Measurements from ENCODE around the gene MEP1A. TPM values are rescaled to one million over a fixed set of nuclear protein-coding genes. Genes with fewer than 3 reads are reported as not detected.
"Not testable (repeated sequence)": the region's sequence is repeated elsewhere in the genome, so short reads cannot be mapped to it uniquely, and the experiment has no call there.

Gene MEP1A, protein sequence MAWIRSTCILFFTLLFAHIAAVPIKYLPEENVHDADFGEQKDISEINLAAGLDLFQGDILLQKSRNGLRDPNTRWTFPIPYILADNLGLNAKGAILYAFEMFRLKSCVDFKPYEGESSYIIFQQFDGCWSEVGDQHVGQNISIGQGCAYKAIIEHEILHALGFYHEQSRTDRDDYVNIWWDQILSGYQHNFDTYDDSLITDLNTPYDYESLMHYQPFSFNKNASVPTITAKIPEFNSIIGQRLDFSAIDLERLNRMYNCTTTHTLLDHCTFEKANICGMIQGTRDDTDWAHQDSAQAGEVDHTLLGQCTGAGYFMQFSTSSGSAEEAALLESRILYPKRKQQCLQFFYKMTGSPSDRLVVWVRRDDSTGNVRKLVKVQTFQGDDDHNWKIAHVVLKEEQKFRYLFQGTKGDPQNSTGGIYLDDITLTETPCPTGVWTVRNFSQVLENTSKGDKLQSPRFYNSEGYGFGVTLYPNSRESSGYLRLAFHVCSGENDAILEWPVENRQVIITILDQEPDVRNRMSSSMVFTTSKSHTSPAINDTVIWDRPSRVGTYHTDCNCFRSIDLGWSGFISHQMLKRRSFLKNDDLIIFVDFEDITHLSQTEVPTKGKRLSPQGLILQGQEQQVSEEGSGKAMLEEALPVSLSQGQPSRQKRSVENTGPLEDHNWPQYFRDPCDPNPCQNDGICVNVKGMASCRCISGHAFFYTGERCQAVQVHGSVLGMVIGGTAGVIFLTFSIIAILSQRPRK
- not detected in 3 replicates for total RNA-seq
- long read RNA-seq = 0 reads

- Mint-ChIP-seq H3K4me1 (ENCODE audit: low read depth) (no peaks in the 10 kb centered on the region), H3K36me3 (ENCODE audit: low read depth) (no peaks in the 10 kb centered on the region), H3K9me3 (ENCODE audit: low read depth) (no peaks in the 10 kb centered on the region), H3K27me3 (ENCODE audit: low read depth) (peaks cover 5% of the 10 kb centered on the region), H3K4me3 (ENCODE audit: unreplicated experiment) (no peak within 1 kb of the TSS), H3K27ac (ENCODE audit: unreplicated experiment) (no peak within 1 kb of the TSS)
- DNase-seq (ENCODE audit: low spot score) = no peak
- TF ChIP-seq, protein P1, sequence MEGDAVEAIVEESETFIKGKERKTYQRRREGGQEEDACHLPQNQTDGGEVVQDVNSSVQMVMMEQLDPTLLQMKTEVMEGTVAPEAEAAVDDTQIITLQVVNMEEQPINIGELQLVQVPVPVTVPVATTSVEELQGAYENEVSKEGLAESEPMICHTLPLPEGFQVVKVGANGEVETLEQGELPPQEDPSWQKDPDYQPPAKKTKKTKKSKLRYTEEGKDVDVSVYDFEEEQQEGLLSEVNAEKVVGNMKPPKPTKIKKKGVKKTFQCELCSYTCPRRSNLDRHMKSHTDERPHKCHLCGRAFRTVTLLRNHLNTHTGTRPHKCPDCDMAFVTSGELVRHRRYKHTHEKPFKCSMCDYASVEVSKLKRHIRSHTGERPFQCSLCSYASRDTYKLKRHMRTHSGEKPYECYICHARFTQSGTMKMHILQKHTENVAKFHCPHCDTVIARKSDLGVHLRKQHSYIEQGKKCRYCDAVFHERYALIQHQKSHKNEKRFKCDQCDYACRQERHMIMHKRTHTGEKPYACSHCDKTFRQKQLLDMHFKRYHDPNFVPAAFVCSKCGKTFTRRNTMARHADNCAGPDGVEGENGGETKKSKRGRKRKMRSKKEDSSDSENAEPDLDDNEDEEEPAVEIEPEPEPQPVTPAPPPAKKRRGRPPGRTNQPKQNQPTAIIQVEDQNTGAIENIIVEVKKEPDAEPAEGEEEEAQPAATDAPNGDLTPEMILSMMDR (IDR thresholded peaks at IDR 0.05) = no peak
Observed at GRCh38 chr6:46793138-46793537, at the start of gene MEP1A. MEP1A (plus strand) TSS chr6:46793389; CDS start chr6:46793399, 10 bp downstream.

- no peak for DNase-seq (ENCODE audit: low spot score)
- TF ChIP-seq, protein P1 (IDR thresholded peaks at IDR 0.05) = no peak
- H3K36me3 Mint-ChIP-seq (ENCODE audit: low read depth) = peaks cover 2% of the 10 kb centered on the region
- no peak overlapping the region for H3K27ac Mint-ChIP-seq (ENCODE audit: unreplicated experiment)
- H3K4me3 Mint-ChIP-seq (ENCODE audit: unreplicated experiment) = no peak overlapping the region
- H3K9me3 Mint-ChIP-seq (ENCODE audit: low read depth) = no peaks in the 10 kb centered on the region
- peaks cover 22% of the 10 kb centered on the region for H3K27me3 Mint-ChIP-seq (ENCODE audit: low read depth)
- no peaks in the 10 kb centered on the region for H3K4me1 Mint-ChIP-seq (ENCODE audit: low read depth)
Observed at GRCh38 chr6:46743425-46744158, 49.6 kb upstream of the MEP1A start.

DNA sequence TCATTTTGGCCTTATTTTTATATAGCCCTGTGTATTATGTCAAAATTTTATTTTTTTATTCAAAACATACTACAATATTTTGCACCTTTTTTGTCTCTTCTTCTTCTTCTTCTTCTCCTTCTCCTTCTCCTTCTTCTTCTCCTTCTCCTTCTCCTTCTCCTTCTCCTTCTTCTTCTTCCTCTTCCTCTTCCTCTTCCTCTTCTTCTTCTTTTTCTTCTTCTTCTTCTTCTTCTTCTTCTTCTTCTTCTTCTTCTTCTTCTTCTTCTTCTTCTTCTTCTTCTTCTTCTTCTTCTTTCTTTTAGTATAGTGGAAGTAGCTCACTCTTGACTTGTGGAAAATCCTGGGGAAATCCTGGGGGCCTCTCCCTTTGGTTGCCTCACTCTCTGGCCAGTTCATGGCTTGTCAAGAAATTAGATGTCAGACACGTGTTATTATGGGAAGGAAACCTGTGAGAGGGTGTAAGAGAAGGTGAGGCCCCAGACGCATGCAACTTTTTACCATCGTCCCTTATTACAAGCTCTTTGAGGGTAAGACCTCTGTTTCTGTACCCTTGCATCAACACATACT lies 48.9 kb upstream of the MEP1A start:
- H3K4me1 Mint-ChIP-seq (ENCODE audit: low read depth); H3K36me3 Mint-ChIP-seq (ENCODE audit: low read depth); H3K27ac Mint-ChIP-seq (ENCODE audit: unreplicated experiment); DNase-seq (ENCODE audit: low spot score); H3K9me3 Mint-ChIP-seq (ENCODE audit: low read depth); H3K4me3 Mint-ChIP-seq (ENCODE audit: unreplicated experiment): not testable (repeated sequence)
- H3K27me3 Mint-ChIP-seq (ENCODE audit: low read depth) = peaks cover 22% of the 10 kb centered on the region

- no peaks in the 10 kb centered on the region for H3K36me3 Mint-ChIP-seq (ENCODE audit: low read depth)
- no peak overlapping the region for H3K4me3 Mint-ChIP-seq (ENCODE audit: unreplicated experiment)
- peaks cover 16% of the 10 kb centered on the region for H3K27me3 Mint-ChIP-seq (ENCODE audit: low read depth)
- no peaks in the 10 kb centered on the region for H3K9me3 Mint-ChIP-seq (ENCODE audit: low read depth)
- no peaks in the 10 kb centered on the region for H3K4me1 Mint-ChIP-seq (ENCODE audit: low read depth)
- DNase-seq (ENCODE audit: low spot score) = no peak
- no peak overlapping the region for H3K27ac Mint-ChIP-seq (ENCODE audit: unreplicated experiment)
- TF ChIP-seq, protein P1 (IDR thresholded peaks at IDR 0.05) = no peak
Observed at GRCh38 chr6:46745973-46746372, 47.2 kb upstream of the MEP1A start.

- no peak within 1 kb of the TSS for H3K27ac Mint-ChIP-seq (ENCODE audit: unreplicated experiment)
- DNase-seq (ENCODE audit: low spot score) = no peak
- H3K36me3 Mint-ChIP-seq (ENCODE audit: low read depth) = no peaks in the 10 kb centered on the region
- no peaks in the 10 kb centered on the region for H3K9me3 Mint-ChIP-seq (ENCODE audit: low read depth)
- no peaks in the 10 kb centered on the region for H3K4me1 Mint-ChIP-seq (ENCODE audit: low read depth)
- no peak within 1 kb of the TSS for H3K4me3 Mint-ChIP-seq (ENCODE audit: unreplicated experiment)
- peaks cover 16% of the 10 kb centered on the region for H3K27me3 Mint-ChIP-seq (ENCODE audit: low read depth)
- TF ChIP-seq, protein P1 (IDR thresholded peaks at IDR 0.05) = no peak
Observed at GRCh38 chr6:46746696-46747095, 46.5 kb upstream of the MEP1A start, which contains the start of gene ANKRD66. ANKRD66 (plus strand) TSS chr6:46746933; CDS start chr6:46751949, 5,016 bp downstream.
